ENCODE data around the gene NFX1. TPM values are rescaled to one million over a fixed set of nuclear protein-coding genes. Genes with fewer than 3 reads are reported as not detected.
"Not testable (repeated sequence)": the region's sequence is repeated elsewhere in the genome, so short reads cannot be mapped to it uniquely, and the experiment has no call there.

NFX1 gene
- total RNA-seq, 1 experiment from 2014 or later: 21.7 TPM

GRCh38 chr9:33364127-33364526 lies 73.8 kb downstream of the NFX1 start:
- no peak for DNase-seq (ENCODE audit: low spot score)

- DNase-seq (ENCODE audit: low spot score): not testable (repeated sequence)
Measured at GRCh38 chr9:33364814-33365213, 74.5 kb downstream of the NFX1 start.

- no peak for DNase-seq (ENCODE audit: low spot score)
Measured at GRCh38 chr9:33366979-33367480, 76.7 kb downstream of the NFX1 start.

- DNase-seq (ENCODE audit: low spot score): no peak
Measured at GRCh38 chr9:33372900-33373299, 82.6 kb downstream of the NFX1 start.

GRCh38 chr9:33374190-33374589 lies 83.9 kb downstream of the NFX1 start:
- DNase-seq (ENCODE audit: low spot score): no peak

- peak; percentile 75 for DNase-seq (ENCODE audit: low spot score)
Measured at GRCh38 chr9:33374634-33375237, 84.4 kb downstream of the NFX1 start.

- no peak for DNase-seq (ENCODE audit: low spot score)
Measured at GRCh38 chr9:33375238-33375840, 85.0 kb downstream of the NFX1 start.

- no peak for DNase-seq (ENCODE audit: low spot score)
Measured at GRCh38 chr9:33375841-33376321, 85.6 kb downstream of the NFX1 start.

GRCh38 chr9:33377089-33377715 lies 86.9 kb downstream of the NFX1 start:
- DNase-seq (ENCODE audit: low spot score): no peak

GRCh38 chr9:33378121-33378795 lies 87.9 kb downstream of the NFX1 start:
- DNase-seq (ENCODE audit: low spot score): no peak

GRCh38 chr9:33379666-33380389 lies 89.5 kb downstream of the NFX1 start:
- DNase-seq (ENCODE audit: low spot score): no peak

- no peak for DNase-seq (ENCODE audit: low spot score)
Measured at GRCh38 chr9:33380390-33381094, 90.2 kb downstream of the NFX1 start.

- DNase-seq (ENCODE audit: low spot score): peak; percentile 35
Measured at GRCh38 chr9:33381231-33381791, 91.0 kb downstream of the NFX1 start.

GRCh38 chr9:33382397-33382796 lies 92.1 kb downstream of the NFX1 start:
- DNase-seq (ENCODE audit: low spot score): not testable (repeated sequence)

GRCh38 chr9:33383396-33383795 lies 93.1 kb downstream of the NFX1 start:
- DNase-seq (ENCODE audit: low spot score): not testable (repeated sequence)

GRCh38 chr9:33385536-33385935 lies 95.2 kb downstream of the NFX1 start:
- DNase-seq (ENCODE audit: low spot score): not testable (repeated sequence)

GRCh38 chr9:33385979-33386640 lies 95.8 kb downstream of the NFX1 start:
- not testable (repeated sequence) for DNase-seq (ENCODE audit: low spot score)

- DNase-seq (ENCODE audit: low spot score): not testable (repeated sequence)
Measured at GRCh38 chr9:33386641-33386996, 96.3 kb downstream of the NFX1 start.

GRCh38 chr9:33386998-33387397 lies 96.7 kb downstream of the NFX1 start:
- not testable (repeated sequence) for DNase-seq (ENCODE audit: low spot score)
